ENCODE results near the gene TYMP. TPM values are rescaled to one million over a fixed set of nuclear protein-coding genes. Genes with fewer than 3 reads are reported as not detected.
"Not testable (repeated sequence)": the region's sequence is repeated elsewhere in the genome, so short reads cannot be mapped to it uniquely, and the experiment has no call there.

Gene TYMP
- total and polyA plus RNA-seq, 10 of the 15 experiments (the other 5 are each of a cell fraction or from before 2014, with no cell fraction given) = 0.42 to 57.8 (median 24.6) TPM

DNA sequence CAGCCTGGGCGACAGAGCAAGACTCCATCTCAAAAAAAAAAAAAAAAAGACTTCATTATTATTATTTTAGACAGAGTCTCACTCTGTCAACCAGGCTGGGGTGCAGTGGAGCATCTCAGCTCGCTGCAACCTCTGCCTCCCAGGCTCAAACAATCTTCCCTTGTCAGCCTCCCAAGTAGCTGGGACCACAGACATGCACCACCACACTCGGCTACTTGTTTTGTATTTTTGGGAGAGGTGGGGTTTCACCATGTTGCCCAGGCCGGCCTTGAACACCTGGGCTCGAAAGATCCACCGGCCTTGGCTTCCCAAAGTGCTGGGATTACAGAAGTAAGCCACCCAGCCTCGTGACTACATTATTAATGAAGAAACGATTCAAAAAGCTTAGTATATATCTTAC, 5.3 kb upstream of the TYMP start:
- 7% methylated on average over 7 of the region's 8 CpGs for WGBS (ENCODE audit: insufficient coverage, insufficient replicate concordance, low lambda C conversion rate, missing lambda C conversion rate)
- Histone ChIP-seq H3K27ac (ENCODE audit: control insufficient read depth, insufficient read depth) (peak overlapping the region; percentile 95), H3K27me3 (replicated peaks in 1 of 2; ENCODE audit: control insufficient read depth in 2 of 2, insufficient read depth in 2 of 2, low read length in 1 of 2) (no peaks in the 10 kb centered on the region), H4K20me1 (ENCODE audit: control insufficient read depth, insufficient read depth) (no peaks in the 10 kb centered on the region), H3K79me2 (ENCODE audit: control insufficient read depth, insufficient read depth, low read length) (peaks cover 33% of the 10 kb centered on the region), H3K9ac (ENCODE audit: control insufficient read depth, insufficient read depth, low read length) (peak overlapping the region; percentile 56), H3K9me3 (replicated peaks; ENCODE audit: control insufficient read depth, insufficient read depth, low read length) (no peaks in the 10 kb centered on the region), H2AFZ (ENCODE audit: control insufficient read depth, low read depth, low read length) (0 out of 2 replicates have a peak overlapping the region, but pooled peaks have one; percentile 1), H3K4me3 (0 out of 2 replicates have a peak overlapping the region, but pooled peaks have one; percentile 36), H3K36me3 (ENCODE audit: control insufficient read depth in 2 of 2, insufficient read depth in 2 of 2, low read length in 1 of 2) (no peaks in the 10 kb centered on the region), H3K4me2 (ENCODE audit: control insufficient read depth, insufficient read depth) (peak overlapping the region; percentile 54), H3K4me1 (ENCODE audit: control insufficient read depth, insufficient read depth, low read length) (peaks cover 54% of the 10 kb centered on the region)
- TF ChIP-seq POLR2AphosphoS5 (IDR thresholded peaks at IDR 0.05; ENCODE audit: low read length) = no peak
- peak; percentile 34; the same call in 1 of the 2 replicates for TF ChIP-seq TAF1 (IDR thresholded peaks at IDR 0.05; ENCODE audit: borderline replicate concordance, low read depth, low read length)
- in situ Hi-C loops (cut with MboI) (loop anchor here (10.0 kb wide), 1 partner anchor 570 kb away; the partner anchor contains the start of gene PIM3), intact Hi-C loops (cut with micrococcal nuclease; ENCODE audit: unreplicated experiment) (no loop called here)
- ATAC-seq (no peak), DNase-seq (ENCODE audit: low read depth, low spot score) (no peak), FAIRE-seq (no peak)
- SMC1A ChIA-PET (ENCODE audit: uncharacterized antibody, unreplicated experiment) = interaction anchor here (2.7 to 3.3 kb wide), 2 partner anchors 10 to 87 kb away, joined by 10 to 13 read pairs; partner anchors contain the start of gene SCO2
- no TSS peak for BruUV-seq (replicated peaks)
- CTCF ChIA-PET = interaction anchor here (0.7 to 2.0 kb wide), 4 partner anchors 9 to 86 kb away, joined by 3 to 11 read pairs (median 7); partner anchors contain the start of gene SCO2
- RAD21 ChIA-PET (ENCODE audit: unreplicated experiment) = interaction anchor here (1.5 to 2.6 kb wide), 4 partner anchors 10 to 86 kb away, joined by 3 to 12 read pairs (median 8); partner anchors contain the start of genes KLHDC7B, NCAPH2 and SCO2
- POLR2A ChIA-PET = interaction anchor here (0.6 to 10.0 kb wide), 9 partner anchors 8 to 345 kb away, joined by 3 to 232 read pairs (median 6); partner anchors contain the start of genes KLHDC7B, LMF2, NCAPH2 and SCO2

DNA sequence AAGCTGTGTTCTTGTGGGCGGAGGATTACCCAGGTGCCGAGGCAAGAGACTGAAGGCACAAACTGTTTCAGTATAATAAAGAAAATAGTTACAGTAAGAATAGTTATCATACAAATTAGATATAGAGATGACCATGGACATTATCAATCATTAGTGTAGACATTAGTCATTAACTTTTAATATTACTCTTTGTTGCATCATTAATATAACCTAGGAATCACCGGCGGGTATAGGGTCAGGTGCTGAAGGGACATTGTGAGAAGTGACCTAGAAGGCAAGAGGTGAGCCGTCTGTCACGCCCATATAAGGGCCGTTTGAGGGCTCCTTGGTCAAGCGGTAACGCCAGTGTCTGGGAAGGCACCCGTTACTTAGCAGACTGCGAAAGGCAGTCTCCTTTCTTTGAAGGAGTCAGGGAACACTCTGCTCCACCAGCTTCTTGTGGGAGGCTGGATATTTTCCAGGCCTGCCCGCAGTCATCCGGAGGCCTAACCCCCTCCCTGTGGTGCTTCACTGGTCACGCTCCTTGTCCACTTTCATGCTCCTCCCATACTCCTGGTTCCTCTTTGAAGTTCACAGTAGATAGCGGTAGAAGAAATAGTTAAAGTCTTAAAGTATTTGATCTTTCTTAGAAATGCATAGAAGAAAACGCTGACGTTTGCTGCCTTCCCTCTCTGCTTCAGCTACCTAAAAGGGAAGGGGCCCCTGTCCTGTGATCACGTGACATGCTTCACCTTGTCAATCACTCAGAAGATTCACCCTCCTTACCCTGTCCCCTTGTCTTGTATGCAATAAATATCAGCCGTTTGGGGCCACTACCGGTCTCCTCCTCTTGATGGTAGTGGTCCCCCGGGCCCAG, 4.3 kb upstream of the TYMP start:
- in situ Hi-C loops (cut with MboI) = loop anchor here (10.0 kb wide), 1 partner anchor 569 kb away; the partner anchor contains the start of gene PIM3
- H3K36me3 ChIP-seq (ENCODE audit: control insufficient read depth in 2 of 2, insufficient read depth in 2 of 2, low read length in 1 of 2); H3K27me3 ChIP-seq (replicated peaks in 1 of 2; ENCODE audit: control insufficient read depth in 2 of 2, insufficient read depth in 2 of 2, low read length in 1 of 2); H3K9me3 ChIP-seq (replicated peaks; ENCODE audit: control insufficient read depth, insufficient read depth, low read length); H4K20me1 ChIP-seq (ENCODE audit: control insufficient read depth, insufficient read depth); ATAC-seq; intact Hi-C loops (cut with micrococcal nuclease; ENCODE audit: unreplicated experiment); H2AFZ ChIP-seq (ENCODE audit: control insufficient read depth, low read depth, low read length); DNase-seq (ENCODE audit: low read depth, low spot score): not testable (repeated sequence)
- WGBS (ENCODE audit: insufficient coverage, insufficient replicate concordance, low lambda C conversion rate, missing lambda C conversion rate) = 35% methylated on average over 21 of the region's 21 CpGs
- CTCF ChIA-PET = interaction anchor here (0.6 to 2.0 kb wide), 6 partner anchors 8 to 112 kb away, joined by 3 to 11 read pairs (median 4); partner anchors contain the start of gene SCO2
- SMC1A ChIA-PET (ENCODE audit: uncharacterized antibody, unreplicated experiment) = interaction anchor here (0.6 to 3.3 kb wide), 3 partner anchors 9 to 88 kb away, joined by 3 to 13 read pairs (median 10); partner anchors contain the start of gene SCO2
- Histone ChIP-seq H3K79me2 (ENCODE audit: control insufficient read depth, insufficient read depth, low read length) (peaks cover 42% of the 10 kb centered on the region), H3K4me3 (peak overlapping the region; percentile 51), H3K9ac (ENCODE audit: control insufficient read depth, insufficient read depth, low read length) (peak overlapping the region; percentile 76), H3K4me2 (ENCODE audit: control insufficient read depth, insufficient read depth) (peak overlapping the region; percentile 40), H3K27ac (ENCODE audit: control insufficient read depth, insufficient read depth) (peak overlapping the region; percentile 95), H3K4me1 (ENCODE audit: control insufficient read depth, insufficient read depth, low read length) (peaks cover 49% of the 10 kb centered on the region)
- TSS peak; percentile 51 for BruUV-seq (replicated peaks)
- FAIRE-seq = peak; percentile 81
- POLR2A ChIA-PET = interaction anchor here (0.6 to 10.0 kb wide), 11 partner anchors 7 to 343 kb away, joined by 3 to 232 read pairs (median 5); partner anchors contain the start of genes CHKB, KLHDC7B, SCO2 and SYCE3
- RAD21 ChIA-PET (ENCODE audit: unreplicated experiment) = interaction anchor here (0.9 to 2.6 kb wide), 6 partner anchors 8 to 87 kb away, joined by 3 to 12 read pairs (median 5); partner anchors contain the start of genes KLHDC7B and SCO2
- TF ChIP-seq, protein P1, sequence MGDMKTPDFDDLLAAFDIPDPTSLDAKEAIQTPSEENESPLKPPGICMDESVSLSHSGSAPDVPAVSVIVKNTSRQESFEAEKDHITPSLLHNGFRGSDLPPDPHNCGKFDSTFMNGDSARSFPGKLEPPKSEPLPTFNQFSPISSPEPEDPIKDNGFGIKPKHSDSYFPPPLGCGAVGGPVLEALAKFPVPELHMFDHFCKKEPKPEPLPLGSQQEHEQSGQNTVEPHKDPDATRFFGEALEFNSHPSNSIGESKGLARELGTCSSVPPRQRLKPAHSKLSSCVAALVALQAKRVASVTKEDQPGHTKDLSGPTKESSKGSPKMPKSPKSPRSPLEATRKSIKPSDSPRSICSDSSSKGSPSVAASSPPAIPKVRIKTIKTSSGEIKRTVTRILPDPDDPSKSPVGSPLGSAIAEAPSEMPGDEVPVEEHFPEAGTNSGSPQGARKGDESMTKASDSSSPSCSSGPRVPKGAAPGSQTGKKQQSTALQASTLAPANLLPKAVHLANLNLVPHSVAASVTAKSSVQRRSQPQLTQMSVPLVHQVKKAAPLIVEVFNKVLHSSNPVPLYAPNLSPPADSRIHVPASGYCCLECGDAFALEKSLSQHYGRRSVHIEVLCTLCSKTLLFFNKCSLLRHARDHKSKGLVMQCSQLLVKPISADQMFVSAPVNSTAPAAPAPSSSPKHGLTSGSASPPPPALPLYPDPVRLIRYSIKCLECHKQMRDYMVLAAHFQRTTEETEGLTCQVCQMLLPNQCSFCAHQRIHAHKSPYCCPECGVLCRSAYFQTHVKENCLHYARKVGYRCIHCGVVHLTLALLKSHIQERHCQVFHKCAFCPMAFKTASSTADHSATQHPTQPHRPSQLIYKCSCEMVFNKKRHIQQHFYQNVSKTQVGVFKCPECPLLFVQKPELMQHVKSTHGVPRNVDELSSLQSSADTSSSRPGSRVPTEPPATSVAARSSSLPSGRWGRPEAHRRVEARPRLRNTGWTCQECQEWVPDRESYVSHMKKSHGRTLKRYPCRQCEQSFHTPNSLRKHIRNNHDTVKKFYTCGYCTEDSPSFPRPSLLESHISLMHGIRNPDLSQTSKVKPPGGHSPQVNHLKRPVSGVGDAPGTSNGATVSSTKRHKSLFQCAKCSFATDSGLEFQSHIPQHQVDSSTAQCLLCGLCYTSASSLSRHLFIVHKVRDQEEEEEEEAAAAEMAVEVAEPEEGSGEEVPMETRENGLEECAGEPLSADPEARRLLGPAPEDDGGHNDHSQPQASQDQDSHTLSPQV (IDR thresholded peaks at IDR 0.05) = peak; percentile 34; the same call in 1 of the 2 replicates
- peak; percentile 25 for TF ChIP-seq MEF2B (IDR thresholded peaks at IDR 0.05; ENCODE audit: partially characterized antibody, poor library complexity, severe bottlenecking)
- TF ChIP-seq, protein P2, sequence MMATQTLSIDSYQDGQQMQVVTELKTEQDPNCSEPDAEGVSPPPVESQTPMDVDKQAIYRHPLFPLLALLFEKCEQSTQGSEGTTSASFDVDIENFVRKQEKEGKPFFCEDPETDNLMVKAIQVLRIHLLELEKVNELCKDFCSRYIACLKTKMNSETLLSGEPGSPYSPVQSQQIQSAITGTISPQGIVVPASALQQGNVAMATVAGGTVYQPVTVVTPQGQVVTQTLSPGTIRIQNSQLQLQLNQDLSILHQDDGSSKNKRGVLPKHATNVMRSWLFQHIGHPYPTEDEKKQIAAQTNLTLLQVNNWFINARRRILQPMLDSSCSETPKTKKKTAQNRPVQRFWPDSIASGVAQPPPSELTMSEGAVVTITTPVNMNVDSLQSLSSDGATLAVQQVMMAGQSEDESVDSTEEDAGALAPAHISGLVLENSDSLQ (IDR thresholded peaks at IDR 0.05) = peak; percentile 95
- peak; percentile 73 for TF ChIP-seq POLR2AphosphoS5 (IDR thresholded peaks at IDR 0.05; ENCODE audit: low read length)
